ENCODE data around the gene ZNRF4. TPM values are rescaled to one million over a fixed set of nuclear protein-coding genes. Genes with fewer than 3 reads are reported as not detected.
A peak's percentile ranks its signal among the peaks of the same experiment; 100 is the strongest.

The ZNRF4 gene
- total and polyA plus RNA-seq, 9 of the 15 experiments (the other 6 are each of a cell fraction or from before 2014, with no cell fraction given): not detected

DNA sequence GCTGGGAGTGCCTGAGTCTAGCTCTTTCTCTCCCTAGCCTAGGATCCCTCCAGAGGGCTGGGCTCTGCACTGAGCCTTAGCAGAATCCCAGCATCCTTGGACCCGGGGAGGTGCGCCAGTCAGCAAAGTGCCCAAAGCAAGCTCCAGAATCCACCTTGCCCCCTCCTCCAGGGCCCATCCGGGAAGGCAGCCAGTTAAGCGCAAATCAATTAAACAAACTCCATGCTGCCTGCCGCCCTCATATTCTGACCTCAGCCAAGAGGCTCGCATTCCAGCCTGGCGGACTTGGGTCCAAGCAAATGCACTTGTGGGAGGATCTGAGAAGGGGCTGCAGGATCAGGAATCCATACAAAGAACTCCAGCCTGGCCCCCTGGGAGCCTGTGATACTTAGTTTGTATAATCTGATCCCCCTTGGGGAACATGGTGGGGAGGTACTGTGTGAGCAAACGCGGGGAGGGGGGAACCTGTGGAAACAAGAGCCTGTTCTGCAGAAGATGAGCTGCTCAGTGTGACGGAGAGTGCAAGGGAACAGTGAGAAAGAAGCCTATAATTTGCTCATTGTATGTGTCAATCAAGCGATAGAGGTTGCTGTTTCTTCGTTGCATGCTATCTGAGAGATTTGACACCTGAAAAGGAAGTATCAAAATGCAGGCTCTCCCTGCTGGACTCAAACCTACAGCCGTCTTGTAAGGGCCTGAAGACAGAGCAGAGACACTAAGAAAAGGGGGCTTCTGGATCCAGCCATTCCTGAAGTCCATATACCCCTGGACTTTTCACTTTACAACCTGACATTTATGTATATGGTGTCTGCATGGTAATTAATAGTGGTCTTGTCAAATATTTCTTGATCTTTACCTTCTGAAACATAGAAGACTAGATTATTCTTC is 29.4 kb downstream of the ZNRF4 start:
- ATAC-seq: no peak
- CTCF ChIA-PET (ENCODE audit: low intra/inter-chr PET ratio): no interaction called here
- in situ Hi-C loops (cut with MboI) (no loop called here), intact Hi-C loops (cut with micrococcal nuclease) (no loop called here)
- H3K4me1 ChIP-seq (replicated peaks in 1 of 2; ENCODE audit: control insufficient read depth in 2 of 2, insufficient read depth in 2 of 2, low read length in 2 of 2): no peaks in the 10 kb centered on the region
- H3K79me2 ChIP-seq (ENCODE audit: control insufficient read depth, insufficient read depth, low read length): no peaks in the 10 kb centered on the region
- H3K4me3 ChIP-seq: no peak overlapping the region
- no peak overlapping the region for H2AFZ ChIP-seq (ENCODE audit: low read depth, low read length)
- FAIRE-seq: no peak
- no peaks in the 10 kb centered on the region for H4K20me1 ChIP-seq (replicated peaks; ENCODE audit: control insufficient read depth, insufficient read depth, low read length)
- H3K9me3 ChIP-seq (replicated peaks; ENCODE audit: control insufficient read depth, insufficient read depth, low read depth, low read length): 0 out of 2 replicates have a peak, but pooled peaks cover 3% of the 10 kb centered on the region
- H3K27me3 ChIP-seq (ENCODE audit: control insufficient read depth in 2 of 2, insufficient read depth in 2 of 2, low read length in 2 of 2): peaks cover 1 to 22% of the 10 kb centered on the region in 2 experiments; a peak in 3 of 5 replicates
- TF ChIP-seq, protein P1, sequence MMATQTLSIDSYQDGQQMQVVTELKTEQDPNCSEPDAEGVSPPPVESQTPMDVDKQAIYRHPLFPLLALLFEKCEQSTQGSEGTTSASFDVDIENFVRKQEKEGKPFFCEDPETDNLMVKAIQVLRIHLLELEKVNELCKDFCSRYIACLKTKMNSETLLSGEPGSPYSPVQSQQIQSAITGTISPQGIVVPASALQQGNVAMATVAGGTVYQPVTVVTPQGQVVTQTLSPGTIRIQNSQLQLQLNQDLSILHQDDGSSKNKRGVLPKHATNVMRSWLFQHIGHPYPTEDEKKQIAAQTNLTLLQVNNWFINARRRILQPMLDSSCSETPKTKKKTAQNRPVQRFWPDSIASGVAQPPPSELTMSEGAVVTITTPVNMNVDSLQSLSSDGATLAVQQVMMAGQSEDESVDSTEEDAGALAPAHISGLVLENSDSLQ (IDR thresholded peaks at IDR 0.05): peak; percentile 55; the same call in 1 of the 2 replicates
- TF ChIP-seq RBM14 (IDR thresholded peaks at IDR 0.05; ENCODE audit: borderline replicate concordance, insufficient read depth, low read depth, low read length): no peak
- H3K36me3 ChIP-seq (ENCODE audit: control insufficient read depth, insufficient read depth, low read length): no peaks in the 10 kb centered on the region
- H3K27ac ChIP-seq (ENCODE audit: extremely low read depth, low read depth, low read length): no peak overlapping the region
- BruUV-seq (replicated peaks): no TSS peak
- H3K4me2 ChIP-seq (ENCODE audit: insufficient read depth, low read length): no peak overlapping the region
- H3K9ac ChIP-seq (ENCODE audit: insufficient read depth in 1 of 2, low read depth in 2 of 2, low read length in 2 of 2): 0 out of 4 replicates have a peak overlapping the region, but pooled peaks of 1 of the 2 experiments have one; percentile 27
- no peaks in the 10 kb centered on the region for H3K9me1 ChIP-seq (ENCODE audit: control insufficient read depth, insufficient read depth, low read length)
- no peak for DNase-seq (ENCODE audit: extremely low read depth in 1 of 4, low spot score in 3 of 4)
- WGBS (ENCODE audit: insufficient coverage, low coverage, missing lambda C conversion rate): 2% methylated on average over 12 of the region's 13 CpGs
- POLR2A ChIA-PET: interaction anchor here (0.5 to 0.6 kb wide), 2 partner anchors 44 to 735 kb away, joined by 3 read pairs; no protein-coding TSS in a partner anchor
